Fibroblast of skin of right biceps (primary cell): ENCODE data around the gene OTOG.
A peak's percentile ranks its signal among the peaks of the same experiment; 100 is the strongest.

Experiments used
- DNase-seq: peaks from one replicate; pipeline ENCODE4 v3.0.0-alpha.2; 2013

The OTOG gene

GRCh38 chr11:17521106-17521900 lies 25.8 kb upstream of the OTOG start:
- no peak for DNase-seq

GRCh38 chr11:17522655-17523054 lies 24.4 kb upstream of the OTOG start:
- DNase-seq = no peak

- DNase-seq = no peak
Measured at GRCh38 chr11:17524221-17524620, 22.8 kb upstream of the OTOG start.

GRCh38 chr11:17525570-17525969 lies 21.5 kb upstream of the OTOG start:
- no peak for DNase-seq

- DNase-seq = no peak
Measured at GRCh38 chr11:17526326-17526725, 20.7 kb upstream of the OTOG start.

- no peak for DNase-seq
Measured at GRCh38 chr11:17526931-17527627, 20.0 kb upstream of the OTOG start.

- DNase-seq = no peak
Measured at GRCh38 chr11:17527628-17527995, 19.4 kb upstream of the OTOG start.

- peak; percentile 9 for DNase-seq
Measured at GRCh38 chr11:17528181-17528691, 18.8 kb upstream of the OTOG start.

- no peak for DNase-seq
Measured at GRCh38 chr11:17528906-17529843, 17.9 kb upstream of the OTOG start.

GRCh38 chr11:17529844-17530185 lies 17.2 kb upstream of the OTOG start:
- no peak for DNase-seq

- no peak for DNase-seq
Measured at GRCh38 chr11:17531071-17531600, 15.9 kb upstream of the OTOG start.

- DNase-seq = peak; percentile 40
Measured at GRCh38 chr11:17531636-17532113, 15.4 kb upstream of the OTOG start.

- DNase-seq = no peak
Measured at GRCh38 chr11:17532784-17533183, 14.3 kb upstream of the OTOG start.

GRCh38 chr11:17533341-17533740 lies 13.7 kb upstream of the OTOG start:
- no peak for DNase-seq

- DNase-seq = no peak
Measured at GRCh38 chr11:17533778-17534415, 13.2 kb upstream of the OTOG start.

- DNase-seq = no peak
Measured at GRCh38 chr11:17535488-17535887, 11.6 kb upstream of the OTOG start.

GRCh38 chr11:17537261-17537660 lies 9.8 kb upstream of the OTOG start:
- no peak for DNase-seq

- no peak for DNase-seq
Measured at GRCh38 chr11:17538054-17538453, 9.0 kb upstream of the OTOG start.

- no peak for DNase-seq
Measured at GRCh38 chr11:17538731-17539130, 8.3 kb upstream of the OTOG start.

GRCh38 chr11:17540807-17541206 lies 6.3 kb upstream of the OTOG start:
- DNase-seq = no peak

GRCh38 chr11:17541330-17541885 lies 5.7 kb upstream of the OTOG start:
- no peak for DNase-seq

GRCh38 chr11:17542249-17542648 lies 4.8 kb upstream of the OTOG start:
- no peak for DNase-seq
